HG03025 (cell line): ENCODE measurements around the gene PRADC1.
"Not testable (repeated sequence)": the region's sequence is repeated elsewhere in the genome, so short reads cannot be mapped to it uniquely, and the experiment has no call there.

Experiments
- ATAC-seq: cut with Tn5 transposase; IDR thresholded peaks from one replicate; pipeline ENCODE4 v1.9.1; 2021; ENCODE audit warnings: mild to moderate bottlenecking, moderate library complexity; ENCODE audit not compliant: unreplicated experiment, low FRiP score

PRADC1 gene

GRCh38 chr2:73233154-73233931 is at the start of gene PRADC1:
Gene PRADC1, minus strand, starts transcription at chr2:73233239. Its CDS starts 79 bp downstream, at chr2:73233160.
- peak; percentile 88 for ATAC-seq

- no peak for ATAC-seq
These were observed 48.2 kb upstream of the PRADC1 start for GRCh38 chr2:73281244-73281643.

- no peak for ATAC-seq
These were observed 46.8 kb upstream of the PRADC1 start for GRCh38 chr2:73279852-73280251.

GRCh38 chr2:73272270-73272669 is 39.2 kb upstream of the PRADC1 start:
- no peak for ATAC-seq

GRCh38 chr2:73269686-73270465 is 36.8 kb upstream of the PRADC1 start:
- ATAC-seq, result peak; percentile 16

GRCh38 chr2:73268830-73269685 is 36.0 kb upstream of the PRADC1 start:
- ATAC-seq, result peak; percentile 93

- ATAC-seq, result no peak
These were observed 35.4 kb upstream of the PRADC1 start for GRCh38 chr2:73268366-73268829.

- no peak for ATAC-seq
These were observed 34.0 kb upstream of the PRADC1 start for GRCh38 chr2:73267008-73267407.

GRCh38 chr2:73266061-73266901 is 33.2 kb upstream of the PRADC1 start:
- ATAC-seq, result no peak

GRCh38 chr2:73265298-73266060 is 32.4 kb upstream of the PRADC1 start:
- no peak for ATAC-seq

- no peak for ATAC-seq
These were observed 31.7 kb upstream of the PRADC1 start for GRCh38 chr2:73264783-73265182.

- no peak for ATAC-seq
These were observed 31.2 kb upstream of the PRADC1 start for GRCh38 chr2:73264332-73264606.

- no peak for ATAC-seq
These were observed 30.7 kb upstream of the PRADC1 start for GRCh38 chr2:73263540-73264331.

- not testable (repeated sequence) for ATAC-seq
These were observed 29.8 kb upstream of the PRADC1 start for GRCh38 chr2:73262691-73263429.

GRCh38 chr2:73262108-73262651 is 29.1 kb upstream of the PRADC1 start:
- no peak for ATAC-seq

GRCh38 chr2:73260338-73260984 is 27.4 kb upstream of the PRADC1 start:
- no peak for ATAC-seq

- no peak for ATAC-seq
These were observed 26.8 kb upstream of the PRADC1 start for GRCh38 chr2:73259704-73260337.
